NCI-H446 treated with DMSO at 0.1 percent for 48 hours (cell line): ENCODE results near the gene PPFIBP2.

Experiments used
- DNase-seq: peaks from one replicate; lab custom pipeline; 2025; lab: John Stamatoyannopoulos, UW

Gene PPFIBP2

GRCh38 chr11:7527029-7527428, 13.2 kb downstream of the PPFIBP2 start:
- DNase-seq: no peak

- no peak for DNase-seq
Measured at GRCh38 chr11:7528514-7529049, 14.8 kb downstream of the PPFIBP2 start.

- no peak for DNase-seq
Measured at GRCh38 chr11:7530013-7530640, 16.3 kb downstream of the PPFIBP2 start.

GRCh38 chr11:7531011-7531410, 17.2 kb downstream of the PPFIBP2 start:
- no peak for DNase-seq

- DNase-seq: no peak
Measured at GRCh38 chr11:7532405-7533145, 18.8 kb downstream of the PPFIBP2 start.

GRCh38 chr11:7533199-7534041, 19.6 kb downstream of the PPFIBP2 start:
- no peak for DNase-seq

GRCh38 chr11:7534042-7534378, 20.2 kb downstream of the PPFIBP2 start:
- DNase-seq: no peak

- no peak for DNase-seq
Measured at GRCh38 chr11:7536100-7536499, 22.3 kb downstream of the PPFIBP2 start.

- DNase-seq: no peak
Measured at GRCh38 chr11:7537265-7537664, 23.5 kb downstream of the PPFIBP2 start.

- no peak for DNase-seq
Measured at GRCh38 chr11:7538031-7538430, 24.2 kb downstream of the PPFIBP2 start.

GRCh38 chr11:7538466-7539454, 25.0 kb downstream of the PPFIBP2 start:
- no peak for DNase-seq

- DNase-seq: no peak
Measured at GRCh38 chr11:7540830-7541555, 27.2 kb downstream of the PPFIBP2 start.

GRCh38 chr11:7543302-7543701, 29.5 kb downstream of the PPFIBP2 start:
- no peak for DNase-seq

GRCh38 chr11:7544021-7544420, 30.2 kb downstream of the PPFIBP2 start:
- no peak for DNase-seq

- DNase-seq: no peak
Measured at GRCh38 chr11:7545611-7546010, 31.8 kb downstream of the PPFIBP2 start.

- peak; percentile 45 for DNase-seq
Measured at GRCh38 chr11:7546324-7546791, 32.6 kb downstream of the PPFIBP2 start.

- no peak for DNase-seq
Measured at GRCh38 chr11:7547687-7548086, 33.9 kb downstream of the PPFIBP2 start.

- no peak for DNase-seq
Measured at GRCh38 chr11:7548659-7549274, 35.0 kb downstream of the PPFIBP2 start.

- DNase-seq: no peak
Measured at GRCh38 chr11:7549681-7550080, 35.9 kb downstream of the PPFIBP2 start.

- DNase-seq: no peak
Measured at GRCh38 chr11:7551571-7551970, 37.8 kb downstream of the PPFIBP2 start.
